ENCODE measurements around the gene VAT1L. TPM values are rescaled to one million over a fixed set of nuclear protein-coding genes. Genes with fewer than 3 reads are reported as not detected.

Gene VAT1L
- total RNA-seq, 2 experiments from 2014 or later: 0.05 TPM; not detected in 1

GRCh38 chr16:77874347-77874746 is 86.0 kb downstream of the VAT1L start:
- H3K27ac Mint-ChIP-seq: no peak overlapping the region
- DNase-seq: no peak
- no peaks in the 10 kb centered on the region for H3K36me3 Mint-ChIP-seq (ENCODE audit: low read depth)
- no peaks in the 10 kb centered on the region for H3K27me3 Mint-ChIP-seq
- POLR2A ChIA-PET: no interaction called here
- CTCF ChIA-PET: no interaction called here
- no peaks in the 10 kb centered on the region for H3K4me1 Mint-ChIP-seq
- H3K9me3 Mint-ChIP-seq: no peaks in the 10 kb centered on the region
- H3K4me3 Mint-ChIP-seq: no peak overlapping the region

- Mint-ChIP-seq H3K4me1 (no peaks in the 10 kb centered on the region), H3K36me3 (ENCODE audit: low read depth) (no peaks in the 10 kb centered on the region), H3K27me3 (no peaks in the 10 kb centered on the region), H3K4me3 (no peak overlapping the region), H3K27ac (no peak overlapping the region), H3K9me3 (no peaks in the 10 kb centered on the region)
- CTCF ChIA-PET: no interaction called here
- DNase-seq: no peak
- POLR2A ChIA-PET: no interaction called here
These were observed 88.4 kb downstream of the VAT1L start for GRCh38 chr16:77876776-77877175.

- DNase-seq: no peak
- Mint-ChIP-seq H3K4me3 (no peak overlapping the region), H3K36me3 (ENCODE audit: low read depth) (no peaks in the 10 kb centered on the region), H3K4me1 (no peaks in the 10 kb centered on the region), H3K9me3 (no peaks in the 10 kb centered on the region), H3K27me3 (no peaks in the 10 kb centered on the region), H3K27ac (no peak overlapping the region)
- POLR2A ChIA-PET: no interaction called here
- CTCF ChIA-PET: no interaction called here
These were observed 89.5 kb downstream of the VAT1L start for GRCh38 chr16:77877712-77878347.

GRCh38 chr16:77881355-77882030 is 93.1 kb downstream of the VAT1L start:
- peaks cover 1% of the 10 kb centered on the region for H3K27me3 Mint-ChIP-seq
- no peaks in the 10 kb centered on the region for H3K36me3 Mint-ChIP-seq (ENCODE audit: low read depth)
- no peak overlapping the region for H3K4me3 Mint-ChIP-seq
- ChIA-PET POLR2A (no interaction called here), CTCF (no interaction called here)
- no peak overlapping the region for H3K27ac Mint-ChIP-seq
- no peaks in the 10 kb centered on the region for H3K9me3 Mint-ChIP-seq
- H3K4me1 Mint-ChIP-seq: no peaks in the 10 kb centered on the region
- DNase-seq: no peak

- H3K4me3 Mint-ChIP-seq: no peak overlapping the region
- POLR2A ChIA-PET: no interaction called here
- no peaks in the 10 kb centered on the region for H3K4me1 Mint-ChIP-seq
- H3K27me3 Mint-ChIP-seq: peaks cover 3% of the 10 kb centered on the region
- no peak overlapping the region for H3K27ac Mint-ChIP-seq
- H3K36me3 Mint-ChIP-seq (ENCODE audit: low read depth): no peaks in the 10 kb centered on the region
- H3K9me3 Mint-ChIP-seq: no peaks in the 10 kb centered on the region
- CTCF ChIA-PET: no interaction called here
- no peak for DNase-seq
These were observed 94.0 kb downstream of the VAT1L start for GRCh38 chr16:77882358-77882757.

- ChIA-PET CTCF (no interaction called here), POLR2A (no interaction called here)
- no peak overlapping the region for H3K27ac Mint-ChIP-seq
- H3K9me3 Mint-ChIP-seq: no peaks in the 10 kb centered on the region
- H3K4me3 Mint-ChIP-seq: no peak overlapping the region
- peaks cover 3% of the 10 kb centered on the region for H3K27me3 Mint-ChIP-seq
- no peaks in the 10 kb centered on the region for H3K36me3 Mint-ChIP-seq (ENCODE audit: low read depth)
- no peak for DNase-seq
- no peaks in the 10 kb centered on the region for H3K4me1 Mint-ChIP-seq
These were observed 97.4 kb downstream of the VAT1L start for GRCh38 chr16:77885571-77886295.

GRCh38 chr16:77888871-77889270 is 100.5 kb downstream of the VAT1L start:
- no peaks in the 10 kb centered on the region for H3K4me1 Mint-ChIP-seq
- H3K4me3 Mint-ChIP-seq: no peak overlapping the region
- no peaks in the 10 kb centered on the region for H3K36me3 Mint-ChIP-seq (ENCODE audit: low read depth)
- H3K27me3 Mint-ChIP-seq: peaks cover 3% of the 10 kb centered on the region
- CTCF ChIA-PET: no interaction called here
- no peaks in the 10 kb centered on the region for H3K9me3 Mint-ChIP-seq
- DNase-seq: no peak
- H3K27ac Mint-ChIP-seq: no peak overlapping the region
- POLR2A ChIA-PET: no interaction called here

GRCh38 chr16:77890075-77890474 is 101.7 kb downstream of the VAT1L start:
- CTCF ChIA-PET: no interaction called here
- POLR2A ChIA-PET: no interaction called here
- H3K9me3 Mint-ChIP-seq: no peaks in the 10 kb centered on the region
- no peak overlapping the region for H3K4me3 Mint-ChIP-seq
- DNase-seq: no peak
- H3K4me1 Mint-ChIP-seq: no peaks in the 10 kb centered on the region
- H3K36me3 Mint-ChIP-seq (ENCODE audit: low read depth): no peaks in the 10 kb centered on the region
- peaks cover 3% of the 10 kb centered on the region for H3K27me3 Mint-ChIP-seq
- H3K27ac Mint-ChIP-seq: no peak overlapping the region

- ChIA-PET CTCF (no interaction called here), POLR2A (no interaction called here)
- H3K27ac Mint-ChIP-seq: no peak overlapping the region
- H3K4me1 Mint-ChIP-seq: no peaks in the 10 kb centered on the region
- no peaks in the 10 kb centered on the region for H3K9me3 Mint-ChIP-seq
- no peaks in the 10 kb centered on the region for H3K36me3 Mint-ChIP-seq (ENCODE audit: low read depth)
- DNase-seq: no peak
- H3K27me3 Mint-ChIP-seq: no peaks in the 10 kb centered on the region
- no peak overlapping the region for H3K4me3 Mint-ChIP-seq
These were observed 105.8 kb downstream of the VAT1L start for GRCh38 chr16:77894162-77894561.

GRCh38 chr16:77895962-77896361 is 107.6 kb downstream of the VAT1L start:
- Mint-ChIP-seq H3K27me3 (no peaks in the 10 kb centered on the region), H3K4me1 (no peaks in the 10 kb centered on the region), H3K27ac (no peak overlapping the region), H3K36me3 (ENCODE audit: low read depth) (no peaks in the 10 kb centered on the region), H3K4me3 (no peak overlapping the region), H3K9me3 (no peaks in the 10 kb centered on the region)
- ChIA-PET POLR2A (no interaction called here), CTCF (no interaction called here)
- DNase-seq: no peak

- Mint-ChIP-seq H3K27ac (no peak overlapping the region), H3K4me1 (no peaks in the 10 kb centered on the region), H3K27me3 (no peaks in the 10 kb centered on the region), H3K36me3 (ENCODE audit: low read depth) (no peaks in the 10 kb centered on the region), H3K4me3 (no peak overlapping the region), H3K9me3 (no peaks in the 10 kb centered on the region)
- ChIA-PET CTCF (no interaction called here), POLR2A (no interaction called here)
- no peak for DNase-seq
These were observed 108.2 kb downstream of the VAT1L start for GRCh38 chr16:77896415-77897128.

- no peaks in the 10 kb centered on the region for H3K9me3 Mint-ChIP-seq
- no peak overlapping the region for H3K27ac Mint-ChIP-seq
- H3K4me3 Mint-ChIP-seq: no peak overlapping the region
- DNase-seq: no peak
- H3K27me3 Mint-ChIP-seq: no peaks in the 10 kb centered on the region
- H3K36me3 Mint-ChIP-seq (ENCODE audit: low read depth): no peaks in the 10 kb centered on the region
- ChIA-PET CTCF (no interaction called here), POLR2A (no interaction called here)
- no peaks in the 10 kb centered on the region for H3K4me1 Mint-ChIP-seq
These were observed 108.7 kb downstream of the VAT1L start for GRCh38 chr16:77897129-77897437.

- Mint-ChIP-seq H3K4me3 (no peak overlapping the region), H3K9me3 (no peaks in the 10 kb centered on the region), H3K27me3 (no peaks in the 10 kb centered on the region), H3K4me1 (no peaks in the 10 kb centered on the region), H3K36me3 (ENCODE audit: low read depth) (no peaks in the 10 kb centered on the region), H3K27ac (no peak overlapping the region)
- DNase-seq: no peak
- ChIA-PET POLR2A (no interaction called here), CTCF (no interaction called here)
These were observed 109.7 kb downstream of the VAT1L start for GRCh38 chr16:77897831-77898605.

Measured in activated CD4-positive, alpha-beta memory T cell treated with anti-CD3 and anti-CD28 coated beads, Interleukin-2, amount 10 ng/mL, durations not matched to agents 7 days and 5 days (primary cell).